H1 (cell line): ENCODE measurements around the gene ZNF532. TPM values are rescaled to one million over a fixed set of nuclear protein-coding genes. Genes with fewer than 3 reads are reported as not detected.

Experiments
- CEBPB ChIP-seq: IDR thresholded peaks from 2 replicates; pipeline ENCODE4 v1.6.1; 2012; ENCODE audit warnings: low read depth, low read length
- FOSL1 ChIP-seq: IDR thresholded peaks from 2 replicates; pipeline ENCODE4 v1.6.1; 2011; ENCODE audit warnings: mild to moderate bottlenecking, low read depth, low read length, moderate library complexity; ENCODE audit not compliant: insufficient read depth
- polyA plus RNA-seq, 7 experiments: library from polyadenylated mRNA; depleted of rRNA in 3 of 7; stranded (reverse) in 5 of 7; unstranded in 2 of 7; fragments of >200 nt in 5 of 7; fragments of 200-250 nt in 2 of 7; gene quantifications; 1 replicate in 5 of 7; 2 replicates in 1 of 7; 4 replicates in 1 of 7; pipeline versions ENCODE4 v1.2.1 to v1.2.3, GENCODE V29; 2011 to 2013; ENCODE audit warnings: missing spikeins in 2 of 7, mixed read lengths in 2 of 7
- total RNA-seq: library from RNA; stranded (reverse); fragmentation: NEBNext Ultra II Directional; extraction: Animal tissue kit (Norgen Biotek cat#: 25700); gene quantifications from 2 replicates; pipeline ENCODE4 v1.2.1, GENCODE V29; 2021

Gene ZNF532
- total and polyA plus RNA-seq, 2 of the 8 experiments (the other 6 are each of a cell fraction or from before 2014, with no cell fraction given): 143 to 240 TPM

DNA sequence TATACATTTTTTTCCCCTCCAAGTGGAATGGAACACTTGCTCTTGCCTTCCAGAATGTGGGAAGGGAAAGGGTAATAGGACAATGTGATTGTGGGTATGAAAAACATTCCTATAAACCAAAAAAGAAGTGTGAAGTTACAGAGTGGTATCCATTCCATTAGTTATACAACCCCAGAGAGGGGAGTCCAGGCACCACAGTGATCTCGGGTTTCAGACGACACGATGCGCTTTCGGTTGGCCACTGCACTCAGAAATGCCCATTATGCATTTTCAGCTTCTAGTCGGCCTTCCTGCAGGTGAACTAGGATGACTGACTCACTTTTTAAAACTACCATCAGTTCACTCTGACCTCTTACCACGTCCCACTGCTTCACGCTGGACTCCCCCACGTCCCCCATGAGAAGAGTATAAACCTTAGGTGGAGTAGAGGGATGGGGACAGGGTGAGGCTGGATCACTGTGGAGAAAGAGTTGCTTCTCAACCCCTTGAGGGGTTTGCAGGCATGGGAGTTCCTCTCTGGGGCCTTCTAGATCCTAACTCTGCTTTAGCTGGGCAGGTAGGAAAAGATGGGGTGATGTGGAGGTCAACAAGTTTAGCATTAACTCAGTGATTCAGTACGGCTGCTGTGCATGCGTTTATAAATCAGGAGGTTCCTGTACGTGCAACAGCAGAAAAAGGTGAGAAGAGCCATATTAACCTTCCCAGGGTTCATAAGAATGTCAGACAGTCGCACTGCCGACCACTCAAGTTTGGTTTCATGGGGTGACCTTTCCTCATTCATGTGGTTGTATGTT is 50.5 kb downstream of the ZNF532 start (continued):
- no peak for TF ChIP-seq CEBPB
- no peak for TF ChIP-seq FOSL1
